PC-9 (cell line): ENCODE data around the gene CD63. TPM values are rescaled to one million over a fixed set of nuclear protein-coding genes. Genes with fewer than 3 reads are reported as not detected.

Experiments used
- BruUV-seq: library from RNA; stranded (reverse); fragments of 400-500 nt; replicated peaks from 2 replicates; lab custom pipeline; 2021; lab: Mats Ljungman, UMichigan
- CTCF ChIA-PET: fragments of 300-600 bp; sonication (Branson Sonifier 250); formaldehyde crosslinking; loops from one replicate; lab custom pipeline; 2022; ENCODE audit warnings: antibody characterized with exemption; lab: Charles Lee
- POLR2A ChIA-PET: fragments of 300-600 bp; sonication (Branson Sonifier 250); formaldehyde crosslinking; loops from one replicate; lab custom pipeline; 2022; ENCODE audit warnings: antibody characterized with exemption; ENCODE audit not compliant: unreplicated experiment; lab: Charles Lee
- DNase-seq, 2 experiments: peaks; one replicate each; pipeline versions ENCODE4 v3.0.0 to v3.0.0-alpha.2; 2015 to 2022; ENCODE audit warnings: mixed read lengths in 1 of 2
- H2AFZ ChIP-seq: fragments of 200-600 bp; sonication (generic); 2 replicates; pipeline ENCODE4 v1.8.1; 2017; ENCODE audit warnings: antibody characterized with exemption
- H3F3A ChIP-seq: fragments of 200-600 bp; sonication (generic); 2 replicates; pipeline ENCODE4 v1.8.1; 2017; ENCODE audit warnings: antibody characterized with exemption, mild to moderate bottlenecking, low read depth; ENCODE audit not compliant: insufficient read depth
- H3K27ac ChIP-seq: fragments of 200-600 bp; sonication (generic); 2 replicates; pipeline ENCODE4 v1.6.1; 2016; ENCODE audit warnings: mixed run types
- H3K27me3 ChIP-seq: fragments of 200-600 bp; sonication (generic); 2 replicates; pipeline ENCODE4 v1.6.1; 2016; ENCODE audit warnings: low read depth, mixed run types; ENCODE audit not compliant: insufficient read depth
- H3K36me3 ChIP-seq: fragments of 200-600 bp; sonication (generic); 2 replicates; pipeline ENCODE4 v1.6.1; 2016; ENCODE audit warnings: low read depth, mixed run types
- H3K4me1 ChIP-seq: fragments of 200-600 bp; sonication (generic); replicated peaks from 2 replicates; pipeline ENCODE4 v1.6.1; 2016; ENCODE audit warnings: mixed run types; ENCODE audit not compliant: insufficient read depth
- H3K4me2 ChIP-seq: fragments of 200-600 bp; sonication (generic); 2 replicates; pipeline ENCODE4 v1.6.1; 2017; ENCODE audit warnings: mixed run types
- H3K4me3 ChIP-seq: fragments of 200-600 bp; sonication (generic); 2 replicates; pipeline ENCODE4 v1.6.1; 2016; ENCODE audit warnings: mixed run types
- H3K79me2 ChIP-seq: fragments of 200-600 bp; sonication (generic); 2 replicates; pipeline ENCODE4 v1.6.1; 2017; ENCODE audit warnings: low read depth, mixed run types
- H3K9me2 ChIP-seq: fragments of 200-600 bp; sonication (generic); 2 replicates; pipeline ENCODE4 v1.8.1; 2017; ENCODE audit warnings: mild to moderate bottlenecking; ENCODE audit not compliant: insufficient read depth
- H3K9me3 ChIP-seq: fragments of 200-600 bp; sonication (generic); 2 replicates; pipeline ENCODE4 v1.8.1; 2016; ENCODE audit warnings: low read depth; ENCODE audit not compliant: insufficient read depth
- H4K20me1 ChIP-seq: fragments of 200-600 bp; sonication (generic); 2 replicates; pipeline ENCODE4 v1.8.1; 2017; ENCODE audit not compliant: insufficient read depth
- EZH2 ChIP-seq: fragments of 200-600 bp; sonication (generic); IDR thresholded peaks from 2 replicates; pipeline ENCODE4 v1.8.0; 2017; ENCODE audit warnings: antibody characterized with exemption, low read depth
- intact Hi-C: fragments of 100-400 bp; cut with micrococcal nuclease; formaldehyde crosslinking; loops from one replicate; pipeline ENCODE4 v1.10.0; 2022; ENCODE audit not compliant: unreplicated experiment
- total RNA-seq: library from RNA; stranded (reverse); gene quantifications from 2 replicates; pipeline ENCODE4 v1.2.3, GENCODE V29; 2021
- TF ChIP-seq, protein P1 (sequence below): fragments of 200-600 bp; sonication (generic); conservative IDR thresholded peaks from 2 replicates; pipeline ENCODE4 v1.6.1; 2017; ENCODE audit warnings: mixed run types, antibody characterized with exemption, mild to moderate bottlenecking, moderate library complexity

CD63 gene
- total RNA-seq, 1 experiment from 2014 or later, result 434 TPM

DNA sequence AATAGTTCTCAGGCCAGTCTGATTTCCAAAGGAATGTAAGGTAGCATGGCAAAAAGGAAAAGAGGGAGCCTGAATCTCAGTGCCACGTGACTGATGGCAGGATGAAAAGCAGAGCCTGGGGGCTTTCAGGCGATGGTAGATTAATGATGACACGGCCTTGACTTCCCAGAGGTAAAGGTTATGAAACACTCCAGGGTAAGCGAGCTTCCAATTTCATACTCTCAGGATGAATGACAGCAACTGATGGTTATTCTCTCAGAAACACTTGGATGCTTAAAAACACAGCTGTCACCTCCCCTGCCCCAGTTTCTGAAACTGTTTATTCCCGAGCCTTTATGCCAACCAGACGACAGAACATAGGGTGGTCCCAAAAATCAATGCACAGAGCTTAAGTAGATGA is 42.9 kb upstream of the CD63 start:
- TF ChIP-seq EZH2, result no peak
- TF ChIP-seq, protein P1, sequence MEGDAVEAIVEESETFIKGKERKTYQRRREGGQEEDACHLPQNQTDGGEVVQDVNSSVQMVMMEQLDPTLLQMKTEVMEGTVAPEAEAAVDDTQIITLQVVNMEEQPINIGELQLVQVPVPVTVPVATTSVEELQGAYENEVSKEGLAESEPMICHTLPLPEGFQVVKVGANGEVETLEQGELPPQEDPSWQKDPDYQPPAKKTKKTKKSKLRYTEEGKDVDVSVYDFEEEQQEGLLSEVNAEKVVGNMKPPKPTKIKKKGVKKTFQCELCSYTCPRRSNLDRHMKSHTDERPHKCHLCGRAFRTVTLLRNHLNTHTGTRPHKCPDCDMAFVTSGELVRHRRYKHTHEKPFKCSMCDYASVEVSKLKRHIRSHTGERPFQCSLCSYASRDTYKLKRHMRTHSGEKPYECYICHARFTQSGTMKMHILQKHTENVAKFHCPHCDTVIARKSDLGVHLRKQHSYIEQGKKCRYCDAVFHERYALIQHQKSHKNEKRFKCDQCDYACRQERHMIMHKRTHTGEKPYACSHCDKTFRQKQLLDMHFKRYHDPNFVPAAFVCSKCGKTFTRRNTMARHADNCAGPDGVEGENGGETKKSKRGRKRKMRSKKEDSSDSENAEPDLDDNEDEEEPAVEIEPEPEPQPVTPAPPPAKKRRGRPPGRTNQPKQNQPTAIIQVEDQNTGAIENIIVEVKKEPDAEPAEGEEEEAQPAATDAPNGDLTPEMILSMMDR, result no peak
- Histone ChIP-seq H3F3A (no peaks in the 10 kb centered on the region), H2AFZ (no peak overlapping the region), H3K9me3 (no peaks in the 10 kb centered on the region), H3K27me3 (no peaks in the 10 kb centered on the region), H3K9me2 (no peaks in the 10 kb centered on the region), H3K36me3 (0 out of 2 replicates have a peak, but pooled peaks cover 7% of the 10 kb centered on the region), H3K27ac (no peak overlapping the region), H3K4me1 (no peaks in the 10 kb centered on the region), H3K79me2 (no peaks in the 10 kb centered on the region), H3K4me2 (no peak overlapping the region), H4K20me1 (peaks cover 2% of the 10 kb centered on the region; the same call in 1 of the 2 replicates), H3K4me3 (no peak overlapping the region)
- DNase-seq, result no peak
- ChIA-PET CTCF (interaction anchor here (0.6 kb wide), 1 partner anchor 279 kb away, joined by 4 read pairs; no protein-coding TSS in a partner anchor), POLR2A (no interaction called here)
- intact Hi-C loops, result no loop called here
- no TSS peak for BruUV-seq

DNA sequence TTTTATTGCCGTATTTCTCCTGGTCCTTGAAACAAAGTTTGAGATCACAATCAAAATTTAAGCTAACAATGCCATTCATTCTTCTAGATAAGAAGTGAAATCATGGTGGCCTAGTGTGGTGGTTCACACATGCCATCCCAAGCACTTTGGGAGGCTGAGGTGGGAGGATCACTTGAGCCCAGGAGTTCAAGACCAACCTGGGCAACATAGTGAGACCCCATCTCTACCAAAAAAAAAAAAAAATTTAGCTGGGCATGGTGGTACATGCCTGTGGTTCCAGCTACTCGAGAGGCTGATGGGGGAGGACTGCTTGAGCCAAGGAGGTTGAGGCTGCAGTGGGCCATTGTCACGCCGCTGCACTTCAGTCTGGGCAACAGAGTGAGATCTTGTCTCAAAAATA is 38.3 kb upstream of the CD63 start:
- intact Hi-C loops, result no loop called here
- no peak for DNase-seq
- H3K27me3 ChIP-seq, result no peaks in the 10 kb centered on the region
- H3K27ac ChIP-seq, result no peak overlapping the region
- POLR2A ChIA-PET, result no interaction called here
- H3K4me2 ChIP-seq, result no peak overlapping the region
- CTCF ChIA-PET, result no interaction called here
- no peaks in the 10 kb centered on the region for H3K4me1 ChIP-seq
- no peaks in the 10 kb centered on the region for H3K9me3 ChIP-seq
- H3K4me3 ChIP-seq, result no peak overlapping the region
- H3F3A ChIP-seq, result no peaks in the 10 kb centered on the region
- no peak overlapping the region for H2AFZ ChIP-seq
- no peaks in the 10 kb centered on the region for H3K36me3 ChIP-seq
- no peaks in the 10 kb centered on the region for H3K9me2 ChIP-seq
- no TSS peak for BruUV-seq
- H3K79me2 ChIP-seq, result no peaks in the 10 kb centered on the region
- peaks cover 2% of the 10 kb centered on the region; the same call in 1 of the 2 replicates for H4K20me1 ChIP-seq
- no peak for TF ChIP-seq EZH2
- TF ChIP-seq, protein P1, result no peak

DNA sequence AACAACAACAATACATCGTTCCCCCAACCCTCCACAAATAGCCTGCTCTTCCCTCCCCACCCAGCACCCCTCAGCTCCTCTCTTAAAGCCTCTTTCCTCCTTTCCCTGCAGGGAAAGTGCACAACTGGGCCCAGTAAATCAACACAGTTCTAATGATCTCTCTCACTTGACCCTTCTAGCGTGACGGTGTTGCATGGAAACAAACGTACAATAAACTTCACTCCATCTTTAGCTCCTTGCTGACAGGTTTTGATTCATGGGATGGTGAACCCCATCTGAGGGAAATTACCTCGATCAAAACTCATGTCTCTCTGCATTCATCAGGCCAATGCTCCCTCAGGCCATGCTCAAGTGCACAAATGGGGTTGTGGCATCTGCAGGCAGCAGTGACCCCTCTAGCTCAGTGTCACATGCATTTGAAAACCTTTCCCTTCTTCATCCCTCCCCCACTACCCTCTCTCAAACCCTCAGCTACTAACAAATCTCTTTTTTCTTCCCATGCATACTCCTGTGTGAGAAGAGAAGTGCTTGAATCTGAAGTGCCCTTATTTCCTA is 37.0 kb upstream of the CD63 start:
- Histone ChIP-seq H3K27ac (no peak overlapping the region), H3K9me2 (no peaks in the 10 kb centered on the region), H2AFZ (no peak overlapping the region), H3K9me3 (no peaks in the 10 kb centered on the region), H3K4me3 (no peak overlapping the region), H3K4me2 (no peak overlapping the region), H3K27me3 (no peaks in the 10 kb centered on the region), H3K79me2 (no peaks in the 10 kb centered on the region), H4K20me1 (0 out of 2 replicates have a peak, but pooled peaks cover 2% of the 10 kb centered on the region), H3K36me3 (no peaks in the 10 kb centered on the region), H3K4me1 (no peaks in the 10 kb centered on the region), H3F3A (no peaks in the 10 kb centered on the region)
- ChIA-PET CTCF (no interaction called here), POLR2A (no interaction called here)
- TF ChIP-seq, protein P1, result no peak
- intact Hi-C loops, result no loop called here
- no peak for DNase-seq
- no TSS peak for BruUV-seq
